DND-41 (cell line): ENCODE measurements around the gene SNX1.

Experiments
- CTCF ChIP-seq: IDR thresholded peaks from 2 replicates; pipeline ENCODE4 v1.5.1; 2012; ENCODE audit warnings: borderline replicate concordance, low read length, moderate library complexity, mild to moderate bottlenecking; ENCODE audit not compliant: poor library complexity, severe bottlenecking; ENCODE audit errors: extremely low read depth
- EZH2 ChIP-seq: IDR thresholded peaks from 3 replicates; pipeline ENCODE4 v1.6.1; 2012; ENCODE audit warnings: borderline replicate concordance, low read depth, mild to moderate bottlenecking, moderate library complexity, low read length, inconsistent platforms; ENCODE audit not compliant: severe bottlenecking

GRCh38 chr15:64099379-64099778 is 3.6 kb downstream of the SNX1 start:
- TF ChIP-seq CTCF (no peak), EZH2 (no peak)
